Medulla oblongata (tissue), 1 donor: ENCODE data around the gene TMEM232.
A peak's percentile ranks its signal among the peaks of the same experiment; 100 is the strongest.
"Not testable (repeated sequence)": the region's sequence is repeated elsewhere in the genome, so short reads cannot be mapped to it uniquely, and the experiment has no call there.

Experiments used
- DNase-seq: peaks from one replicate; pipeline ENCODE4 v3.0.0-alpha.2; 2015; ENCODE audit errors: extremely low spot score

TMEM232 gene

DNA sequence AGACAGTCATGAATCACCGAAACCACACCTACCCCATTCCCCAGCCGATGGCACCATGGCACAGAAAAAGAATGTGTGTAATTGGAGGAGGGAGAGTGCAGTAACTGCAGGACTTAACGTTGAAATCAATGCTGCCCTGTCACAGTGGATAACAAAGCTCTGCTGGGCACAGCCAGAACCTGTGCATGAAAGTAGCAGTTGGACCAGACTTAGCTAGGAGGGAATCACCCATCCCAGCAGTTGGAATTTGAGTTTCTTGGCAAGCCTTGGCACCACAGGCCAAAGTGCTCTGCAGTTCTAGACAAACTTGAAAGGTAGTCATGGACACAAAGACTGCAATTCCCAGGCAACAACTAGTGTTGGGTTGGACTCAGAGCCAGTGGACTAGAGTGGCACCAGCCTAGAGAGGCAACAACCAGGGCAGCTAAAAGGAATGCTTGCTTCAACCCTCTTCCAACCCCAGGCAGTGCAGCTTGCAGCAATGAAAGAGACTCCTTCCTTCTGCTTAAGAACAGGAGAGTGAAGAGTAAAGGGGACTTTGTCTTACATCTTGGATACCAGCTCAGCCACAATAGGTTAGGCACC lies 19.1 kb downstream of the TMEM232 start:
- DNase-seq, result peak; percentile 20

DNA sequence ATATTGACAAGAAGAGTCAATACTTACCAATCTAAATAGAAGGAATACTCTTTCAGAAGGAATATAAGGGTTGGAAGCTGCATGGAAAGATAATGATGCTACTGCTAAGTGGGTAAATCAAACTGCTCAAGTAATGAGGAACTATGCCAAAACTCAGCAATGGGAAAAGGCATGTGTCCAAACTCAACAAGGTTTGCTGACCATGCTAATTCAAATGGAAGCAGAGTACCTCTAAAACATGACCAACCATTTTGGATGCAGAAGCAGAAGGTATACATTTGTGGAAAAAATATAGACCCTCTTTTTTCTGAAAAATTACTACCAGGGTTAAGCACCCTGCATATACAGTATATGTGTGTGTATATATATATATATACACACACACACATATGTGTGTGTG lies 21.1 kb downstream of the TMEM232 start:
- DNase-seq, result no peak

DNA sequence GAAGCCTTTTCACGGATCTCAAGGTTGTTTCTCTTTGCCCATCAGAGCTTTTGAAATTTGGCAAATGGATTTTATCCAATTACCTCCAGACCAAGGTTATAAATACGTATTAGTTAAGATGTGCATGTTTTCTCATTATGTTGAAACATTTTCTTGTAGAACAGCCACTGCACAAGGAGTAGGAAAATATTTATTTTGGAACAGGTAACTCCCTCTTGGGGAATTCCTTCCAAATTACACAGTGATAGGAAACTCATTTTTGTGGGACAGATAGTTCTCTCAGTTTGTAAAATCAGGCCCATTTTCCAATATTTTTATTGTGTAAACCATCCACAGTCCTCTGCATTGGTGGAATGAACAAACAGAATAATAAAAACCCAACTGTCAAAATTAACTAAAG lies 23.0 kb downstream of the TMEM232 start:
- DNase-seq, result no peak

DNA sequence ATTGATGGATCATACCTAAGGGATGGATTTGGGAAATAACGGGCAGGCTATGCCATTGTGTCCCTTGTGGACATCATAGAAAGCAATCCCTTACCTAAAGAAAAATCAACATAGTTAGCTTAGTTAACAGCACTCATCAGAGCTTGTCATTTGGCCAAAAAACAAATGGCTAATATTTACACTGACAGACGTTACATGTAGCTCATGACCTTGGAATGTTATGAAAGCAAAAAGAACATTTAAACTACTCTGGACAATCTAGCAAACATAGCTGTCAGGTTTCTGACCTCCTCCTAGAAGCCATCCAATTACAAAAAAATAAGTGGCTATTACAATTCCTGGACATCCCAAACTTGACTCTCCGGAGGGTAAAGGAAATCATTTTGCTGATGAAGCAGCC lies 23.8 kb downstream of the TMEM232 start:
- DNase-seq, result no peak

DNA sequence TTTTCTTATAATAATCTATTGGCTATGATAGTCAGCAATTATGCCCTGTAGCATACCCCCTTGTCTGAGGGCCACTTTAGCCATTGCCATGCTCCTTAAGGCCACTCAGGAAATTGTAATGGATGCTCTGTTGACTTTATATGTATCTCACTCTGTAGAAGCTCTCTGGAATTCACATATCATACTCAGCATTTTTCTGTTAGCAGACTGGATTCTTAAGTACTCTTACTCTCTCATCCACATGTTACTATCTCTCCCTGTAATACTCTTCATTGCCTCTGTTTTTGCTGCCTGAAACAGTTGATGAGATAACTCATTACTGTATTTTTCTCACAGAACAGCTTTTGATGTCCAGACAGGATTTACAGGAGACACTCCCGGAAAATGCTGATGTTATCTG lies 24.2 kb downstream of the TMEM232 start:
- no peak for DNase-seq

DNA sequence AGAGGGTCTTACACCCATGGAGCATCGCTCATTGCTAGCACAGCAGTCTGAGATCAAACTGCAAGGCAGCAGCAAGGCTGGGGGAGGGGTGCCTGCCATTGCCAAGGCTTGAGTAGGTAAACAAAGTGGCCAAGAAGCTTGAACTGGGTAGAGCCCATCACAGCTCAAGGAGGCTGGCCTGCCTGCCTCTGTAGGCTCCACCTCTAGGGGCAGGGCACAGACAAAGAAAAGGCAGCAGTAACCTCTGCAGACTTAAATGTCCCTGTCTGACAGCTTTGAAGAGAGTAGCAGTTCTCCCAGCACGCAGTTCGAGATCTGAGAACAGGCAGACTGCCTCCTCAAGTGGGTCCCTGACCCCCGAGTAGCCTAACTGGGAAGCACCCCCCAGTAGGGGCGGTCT lies 33.8 kb downstream of the TMEM232 start:
- DNase-seq, result not testable (repeated sequence)

DNA sequence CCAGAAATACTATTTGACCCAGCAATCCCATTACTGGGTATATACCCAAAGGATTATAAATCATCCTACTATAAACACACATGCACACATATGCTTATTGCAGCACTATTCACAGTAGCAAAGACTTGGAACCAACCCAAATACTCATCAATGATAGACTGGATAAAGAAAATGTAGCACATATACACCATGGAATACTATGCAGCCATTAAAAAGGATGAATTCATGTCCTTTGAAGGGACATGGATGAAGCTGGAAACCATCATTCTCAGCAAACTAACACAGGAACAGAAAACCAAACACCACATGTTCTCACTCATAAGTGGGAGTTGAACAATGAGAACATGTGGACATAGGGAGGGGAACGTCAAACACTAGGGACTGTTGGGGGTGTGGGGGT lies 35.9 kb downstream of the TMEM232 start:
- not testable (repeated sequence) for DNase-seq

DNA sequence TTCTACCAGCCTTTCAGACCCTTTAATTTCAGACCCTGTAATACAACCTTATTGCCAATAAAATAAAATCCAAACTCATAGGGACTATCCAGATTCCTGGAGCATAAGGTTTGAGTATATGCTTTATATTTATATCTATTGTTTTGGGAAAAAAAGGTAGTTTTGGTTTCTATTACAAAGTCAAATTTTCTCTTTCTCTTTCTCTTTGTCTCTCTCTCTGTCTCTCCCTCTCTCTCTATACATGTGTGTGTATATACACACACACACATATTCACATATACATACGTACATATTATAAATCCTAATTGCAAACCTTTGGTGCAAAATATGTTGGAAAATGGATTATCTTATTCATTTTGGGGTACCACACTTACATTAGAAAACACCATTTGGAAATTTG lies 39.0 kb downstream of the TMEM232 start:
- no peak for DNase-seq

DNA sequence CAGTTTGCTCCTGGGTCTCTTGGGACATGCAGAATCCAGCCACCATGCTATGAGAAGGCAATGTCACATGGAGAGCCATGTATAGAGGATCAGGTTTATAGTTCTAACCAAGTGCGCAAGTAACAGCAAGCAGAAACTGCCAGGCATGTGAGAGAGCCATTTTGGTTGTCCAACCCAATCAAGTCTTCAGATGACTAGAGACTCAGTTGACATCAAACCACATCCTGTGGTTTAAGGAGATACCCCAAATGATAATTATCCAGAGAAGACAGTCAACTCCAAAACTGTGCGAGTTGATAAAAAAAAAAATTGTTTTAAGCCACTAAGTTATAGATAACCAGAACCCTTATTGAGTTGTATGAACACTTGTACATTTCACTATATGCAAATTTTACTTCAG lies 40.2 kb downstream of the TMEM232 start:
- no peak for DNase-seq

DNA sequence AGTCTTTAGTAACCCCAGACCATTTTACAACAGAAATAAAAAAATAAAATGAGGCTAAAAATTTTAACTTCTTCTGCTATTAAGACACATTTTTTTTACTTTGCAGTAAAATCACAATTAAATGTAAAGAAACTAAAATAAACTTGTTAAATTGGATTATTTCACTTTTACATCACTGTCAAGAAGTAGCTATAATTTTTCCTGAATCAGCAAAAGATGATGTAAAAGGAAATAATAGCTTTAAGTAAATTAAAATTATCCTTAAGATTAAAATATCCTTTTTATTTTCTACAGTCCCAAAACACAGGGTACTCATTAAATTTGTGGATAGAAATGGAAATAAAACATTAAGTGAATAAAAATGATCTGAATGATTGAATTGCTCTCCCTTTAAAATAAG lies 44.5 kb downstream of the TMEM232 start:
- no peak for DNase-seq

DNA sequence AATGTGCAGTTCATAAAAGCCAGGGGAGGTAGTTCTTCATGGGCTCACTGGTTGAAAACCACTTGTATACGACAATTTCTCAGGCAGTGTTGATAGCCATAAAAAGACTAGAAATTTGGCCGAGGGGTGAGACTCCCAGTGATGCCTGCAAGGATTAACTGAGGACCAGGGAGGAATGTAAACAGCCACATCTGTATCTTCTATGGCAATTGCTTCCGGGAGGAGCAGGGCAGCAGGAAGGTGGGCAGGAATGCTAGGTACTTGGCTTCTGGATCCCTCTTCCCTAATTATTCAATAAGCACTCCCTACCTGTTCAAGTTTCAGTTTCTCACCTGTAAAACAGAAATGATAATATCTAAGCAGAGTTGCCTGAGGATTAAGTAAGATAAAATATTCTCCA lies 45.4 kb downstream of the TMEM232 start:
- no peak for DNase-seq

DNA sequence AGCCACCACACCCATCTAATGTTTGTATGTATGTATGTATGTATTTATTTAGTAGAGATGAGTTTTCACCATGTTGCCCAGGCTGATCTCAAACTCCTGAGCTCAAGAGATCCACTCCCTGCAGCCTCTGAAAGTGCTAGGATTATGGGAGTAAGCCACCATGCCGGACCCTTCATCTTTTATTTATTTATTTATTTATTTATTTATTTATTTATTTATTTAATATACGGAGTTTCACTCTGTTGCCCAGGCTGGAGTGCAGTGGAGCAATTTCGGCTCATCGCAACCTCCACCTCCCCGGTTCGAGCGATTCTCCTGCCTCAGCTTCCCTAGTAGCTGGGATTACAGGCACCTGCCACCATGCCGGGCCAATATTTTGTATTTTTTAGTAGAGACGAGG lies 49.9 kb downstream of the TMEM232 start:
- DNase-seq, result not testable (repeated sequence)

DNA sequence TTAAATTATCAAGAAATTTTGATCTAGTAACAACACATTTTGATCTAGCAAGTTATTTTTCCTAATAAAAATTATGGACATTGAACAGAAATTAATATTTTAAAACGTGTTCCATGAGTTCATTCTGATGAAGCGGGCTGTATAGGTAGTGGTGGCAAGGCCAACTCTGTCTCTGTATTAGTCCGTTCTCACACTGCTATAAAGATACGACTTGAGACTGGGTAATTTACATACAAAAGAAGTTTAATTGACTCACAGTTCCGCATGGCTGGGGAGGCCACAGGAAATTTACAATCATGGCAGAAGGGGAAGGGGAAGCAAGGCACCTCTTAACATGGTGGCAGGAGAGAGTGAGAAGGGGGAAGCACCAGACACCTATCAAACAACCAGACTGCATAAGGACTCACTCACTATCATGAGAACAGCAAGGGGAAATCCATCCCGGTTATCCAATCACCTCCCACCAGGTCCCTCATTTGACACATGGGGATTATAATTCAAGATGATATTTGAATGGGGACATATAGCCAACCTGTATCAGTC lies 61.2 kb downstream of the TMEM232 start:
- no peak for DNase-seq

DNA sequence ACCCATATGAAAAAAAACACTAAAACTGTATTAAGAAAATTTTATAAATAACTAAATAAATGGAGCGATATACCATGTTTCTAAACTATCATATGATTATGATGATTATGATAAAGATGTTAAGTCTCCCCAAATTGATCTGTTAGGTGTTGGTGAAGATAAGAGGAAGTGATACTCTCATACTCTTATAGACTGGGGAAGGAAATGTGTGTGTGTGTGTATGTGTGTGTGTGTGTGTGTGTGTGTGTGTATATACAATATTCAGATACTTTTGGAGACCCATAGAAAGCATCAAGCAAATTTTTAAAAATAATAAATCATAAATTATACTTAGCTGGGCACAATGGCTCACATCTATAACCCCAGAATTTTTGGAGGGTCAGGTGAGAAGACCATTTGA lies 62.9 kb downstream of the TMEM232 start:
- no peak for DNase-seq

DNA sequence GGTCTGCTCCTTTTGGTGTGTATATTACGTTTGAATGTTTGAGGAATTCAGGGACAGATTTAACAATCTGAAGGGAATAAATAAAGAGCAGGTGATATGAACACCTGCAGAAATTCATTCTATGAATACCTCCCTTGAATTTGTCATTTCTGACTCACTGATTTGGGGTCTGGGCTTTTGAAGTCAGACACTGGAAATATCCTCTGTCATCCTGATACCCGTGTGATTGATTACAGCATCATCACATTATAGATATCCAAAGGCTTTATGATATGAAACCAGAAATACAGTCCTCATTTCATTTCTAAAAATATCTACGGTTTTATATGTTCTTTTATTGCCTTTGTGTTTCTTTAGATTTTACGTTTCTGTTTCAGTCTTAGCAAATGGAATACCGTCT lies 68.5 kb downstream of the TMEM232 start:
- DNase-seq, result no peak

DNA sequence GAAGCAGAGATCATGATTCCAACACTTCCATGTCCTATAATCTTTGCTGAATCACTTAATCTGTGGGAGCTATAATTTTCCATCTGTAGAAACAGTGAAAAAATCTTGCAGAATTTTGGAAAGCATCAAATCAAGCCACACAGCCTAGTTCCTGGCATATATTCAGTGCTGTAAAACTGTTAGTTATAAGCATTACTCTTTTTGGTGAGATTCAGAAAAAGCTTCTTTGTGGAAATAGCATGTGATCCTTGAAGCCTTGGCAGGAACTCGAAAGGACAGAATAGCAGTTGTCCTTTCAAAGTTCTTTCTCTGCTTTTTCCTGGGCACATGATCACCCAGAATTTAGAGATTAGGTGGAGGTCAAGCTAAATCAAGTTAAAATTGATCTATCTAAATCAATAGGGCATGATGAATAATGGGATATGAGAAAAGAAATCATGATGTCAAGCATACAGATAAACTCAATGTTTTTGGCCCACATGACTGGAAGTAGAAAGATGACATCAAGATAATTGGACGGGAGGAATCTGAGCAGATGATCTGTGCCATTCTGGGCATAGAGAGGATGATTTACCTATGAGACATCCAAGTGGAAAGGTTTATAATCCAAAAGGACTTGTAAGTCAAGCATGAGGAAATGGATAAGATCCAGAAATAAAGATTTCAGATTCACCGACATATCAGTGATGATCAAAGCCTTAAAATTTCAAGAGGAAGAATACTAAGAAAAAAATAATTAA lies 73.1 kb downstream of the TMEM232 start:
- DNase-seq, result peak; percentile 58

DNA sequence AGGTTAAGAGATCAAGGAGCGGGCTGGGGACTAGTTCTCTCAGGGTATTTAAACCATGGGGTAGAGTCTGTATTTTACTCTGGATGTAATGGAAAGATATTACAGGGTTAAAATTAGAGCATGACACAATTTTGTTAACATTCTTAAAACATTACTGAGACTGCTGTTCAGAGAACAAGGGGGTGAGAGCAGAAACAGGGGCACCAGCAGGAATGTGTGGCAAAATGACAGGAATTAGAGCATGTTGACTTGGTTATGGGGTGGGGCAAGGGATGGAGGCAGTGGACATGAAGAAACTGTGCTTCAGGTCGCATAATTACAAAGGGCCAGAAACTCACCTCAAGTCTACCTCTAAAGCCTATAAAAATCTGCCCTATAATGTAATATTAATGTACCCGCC lies 75.0 kb downstream of the TMEM232 start:
- no peak for DNase-seq

DNA sequence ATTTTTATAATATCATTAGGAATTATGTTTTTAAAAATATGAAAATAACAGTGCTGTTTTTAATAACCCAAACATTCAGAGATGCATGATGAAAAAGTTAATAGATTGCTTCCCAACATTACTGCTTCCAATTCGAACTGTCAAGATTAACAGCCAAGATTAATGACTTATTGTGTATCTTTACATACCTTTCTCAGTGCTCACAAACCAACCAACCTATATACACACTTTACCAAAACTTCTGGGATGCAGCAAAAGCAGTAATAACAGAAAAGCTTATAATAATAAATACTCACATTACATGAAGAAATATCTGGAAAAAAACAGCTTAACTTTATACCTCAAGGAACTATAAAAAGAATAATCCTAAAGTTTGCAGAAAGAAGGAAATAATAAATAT lies 82.1 kb downstream of the TMEM232 start:
- DNase-seq, result no peak

DNA sequence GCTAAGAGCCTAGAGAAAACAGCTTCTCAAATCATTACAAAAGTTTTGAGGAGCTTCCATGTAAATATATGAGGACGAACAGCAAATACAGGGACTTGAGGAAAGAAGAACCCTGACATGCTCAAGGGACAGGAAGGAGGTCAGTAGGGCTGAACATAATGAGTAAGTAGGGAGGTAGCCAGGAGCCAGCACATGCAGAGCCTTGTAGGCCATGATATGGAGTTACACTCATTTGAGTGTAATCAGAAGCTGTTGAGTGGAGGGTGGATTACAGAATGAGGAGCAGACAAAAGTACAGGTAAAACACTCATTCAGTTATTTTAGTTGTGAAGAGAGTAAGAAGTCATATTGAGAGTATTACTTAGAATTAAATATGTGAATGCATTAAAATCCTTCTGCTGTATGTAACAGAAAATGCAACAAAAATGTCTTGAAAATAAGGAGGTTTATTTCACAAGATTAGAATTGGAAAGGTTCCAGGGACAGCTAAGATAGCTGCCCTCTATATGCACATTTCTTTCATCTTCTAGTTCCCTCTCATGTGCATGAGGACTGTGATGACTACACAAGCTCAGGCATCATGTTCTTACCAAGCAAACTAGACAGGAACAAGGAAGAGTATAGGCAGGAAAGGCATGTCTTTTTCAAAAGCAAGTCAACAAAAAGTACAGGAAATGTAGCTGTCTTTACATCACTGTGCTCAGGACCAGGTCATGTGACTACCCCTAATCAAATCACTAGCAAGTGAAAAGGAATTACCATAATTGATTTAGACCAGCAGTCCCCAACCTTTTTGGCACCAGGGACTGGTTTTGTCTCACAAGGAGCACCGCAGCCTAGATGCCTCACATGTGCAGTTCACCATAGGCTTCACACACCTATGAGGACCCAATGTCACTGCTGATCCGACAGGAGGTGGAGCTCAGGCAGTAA lies 87.2 kb downstream of the TMEM232 start:
- no peak for DNase-seq

DNA sequence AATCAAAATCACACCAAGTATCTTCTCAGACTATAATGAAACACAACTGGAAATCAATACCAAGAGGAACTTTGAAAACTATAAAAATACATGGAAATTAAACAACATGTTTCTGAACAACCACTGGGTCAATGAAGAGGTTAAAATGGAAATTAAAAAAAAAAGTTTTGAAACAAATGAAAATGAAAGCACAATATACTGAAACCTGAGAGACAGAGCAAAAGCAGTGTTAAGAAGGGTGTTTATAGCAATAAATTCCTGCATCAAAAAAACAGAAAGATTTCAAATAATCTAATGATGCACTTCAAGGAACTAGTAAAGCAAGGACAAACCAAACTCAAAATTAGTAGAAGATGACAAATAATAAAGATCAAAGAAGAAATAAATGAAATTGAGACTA lies 92.0 kb downstream of the TMEM232 start:
- no peak for DNase-seq

DNA sequence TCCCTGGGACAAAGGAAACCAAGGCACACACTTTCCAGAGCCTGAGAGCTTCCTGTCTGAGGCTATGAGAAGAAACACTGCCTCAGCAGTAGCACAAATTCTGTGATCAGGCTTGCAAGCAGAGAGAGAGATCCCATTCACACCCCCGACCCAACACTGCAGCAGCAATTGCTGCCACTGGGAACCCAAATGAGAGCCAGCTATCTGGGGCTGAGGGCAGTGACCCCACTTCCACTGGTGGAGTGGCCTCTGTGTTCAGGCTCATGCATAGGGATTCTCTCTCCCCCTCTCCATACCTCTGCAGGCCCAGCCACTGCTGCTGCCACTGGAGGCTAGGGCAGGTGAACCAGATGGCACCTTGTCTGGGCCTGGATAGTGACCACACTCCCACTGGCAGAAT lies 95.2 kb downstream of the TMEM232 start:
- no peak for DNase-seq

DNA sequence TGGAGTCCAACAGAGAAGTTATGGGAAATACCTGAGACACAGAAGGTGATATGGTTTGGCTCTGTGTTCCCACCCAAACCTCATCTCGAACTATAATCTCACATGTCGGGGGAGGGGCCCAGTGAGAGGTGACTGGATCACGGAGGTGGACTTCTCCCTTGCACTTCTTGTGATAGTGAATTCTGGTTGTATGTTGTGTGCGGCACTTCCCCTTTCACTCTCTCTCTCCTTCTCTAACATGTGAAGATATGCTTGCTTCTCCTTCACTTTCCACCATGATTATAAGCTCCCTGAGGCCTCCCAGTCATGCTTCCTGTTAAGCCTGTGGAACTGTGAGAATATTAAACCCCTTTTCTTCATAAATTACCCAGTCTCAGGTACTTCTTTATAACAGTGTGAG lies 96.1 kb downstream of the TMEM232 start:
- DNase-seq, result no peak
